ENCODE data around the gene NRL.

Gene NRL

DNA sequence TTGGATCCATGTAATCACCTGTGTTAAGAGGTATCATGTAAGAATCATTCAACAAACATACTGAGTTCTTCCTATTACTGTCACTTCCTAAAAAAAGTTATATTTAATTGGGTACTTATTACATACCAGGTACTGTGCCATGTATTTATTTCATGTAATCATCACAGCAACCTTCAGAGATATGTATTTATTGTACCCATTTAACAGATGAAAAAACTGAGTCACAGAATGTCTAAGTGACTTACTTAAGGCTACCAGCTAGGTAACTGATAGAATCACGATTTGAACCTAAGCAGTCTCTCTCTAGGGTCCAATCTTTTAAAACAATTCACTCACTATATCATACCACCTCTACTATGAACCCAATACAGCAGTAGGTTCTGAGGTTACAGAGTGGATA, 29.7 kb upstream of the NRL start:
- DNase-seq (ENCODE audit: low read depth) = no peak

GRCh38 chr14:24143511-24143910, 28.8 kb upstream of the NRL start:
- DNase-seq (ENCODE audit: low read depth) = no peak

GRCh38 chr14:24141097-24141880, 26.5 kb upstream of the NRL start, which contains the start of gene EMC9:
Gene EMC9, minus strand, starts transcription at chr14:24141591. Its CDS starts 287 bp downstream, at chr14:24141304.
- DNase-seq (ENCODE audit: low read depth) = peak; percentile 98

- no peak for DNase-seq (ENCODE audit: low read depth)
These were observed 24.7 kb upstream of the NRL start for GRCh38 chr14:24139272-24139934.

DNA sequence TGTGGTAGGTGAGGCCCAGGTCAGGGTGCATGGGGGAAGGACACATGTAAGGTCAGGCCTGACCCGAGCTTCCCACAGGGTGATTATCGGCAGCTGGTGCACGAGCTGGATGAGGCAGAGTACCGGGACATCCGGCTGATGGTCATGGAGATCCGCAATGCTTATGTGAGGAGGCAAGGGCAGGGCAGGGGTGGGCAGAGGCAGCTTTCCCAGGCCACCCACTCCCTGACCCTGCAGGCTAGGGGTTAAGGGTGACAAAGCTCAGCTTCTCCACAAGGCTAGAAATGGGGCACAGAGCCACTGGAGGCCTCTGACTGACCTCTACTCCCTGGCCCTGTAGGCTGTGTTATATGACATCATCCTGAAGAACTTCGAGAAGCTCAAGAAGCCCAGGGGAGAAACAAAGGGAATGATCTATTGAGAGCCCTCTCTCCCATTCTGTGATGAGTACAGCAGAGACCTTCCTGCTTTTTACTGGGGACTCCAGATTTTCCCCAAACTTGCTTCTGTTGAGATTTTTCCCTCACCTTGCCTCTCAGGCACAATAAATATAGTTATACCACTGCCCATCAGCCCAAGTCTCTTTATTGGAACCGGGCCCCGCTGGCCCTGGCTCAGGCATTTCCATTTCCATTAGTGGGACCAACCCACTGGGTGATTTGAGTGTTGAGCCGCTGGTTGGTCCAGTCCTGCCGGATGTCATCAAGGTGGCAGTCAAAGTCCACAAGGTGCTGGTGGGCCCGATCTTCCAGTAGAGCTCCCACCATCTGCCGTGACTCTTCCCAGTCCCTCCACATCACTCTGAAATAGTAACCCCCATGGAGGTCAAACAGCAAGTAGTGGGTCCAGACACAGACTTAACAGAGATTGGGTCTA, 23.9 kb upstream of the NRL start:
- DNase-seq (ENCODE audit: low read depth) = no peak

DNA sequence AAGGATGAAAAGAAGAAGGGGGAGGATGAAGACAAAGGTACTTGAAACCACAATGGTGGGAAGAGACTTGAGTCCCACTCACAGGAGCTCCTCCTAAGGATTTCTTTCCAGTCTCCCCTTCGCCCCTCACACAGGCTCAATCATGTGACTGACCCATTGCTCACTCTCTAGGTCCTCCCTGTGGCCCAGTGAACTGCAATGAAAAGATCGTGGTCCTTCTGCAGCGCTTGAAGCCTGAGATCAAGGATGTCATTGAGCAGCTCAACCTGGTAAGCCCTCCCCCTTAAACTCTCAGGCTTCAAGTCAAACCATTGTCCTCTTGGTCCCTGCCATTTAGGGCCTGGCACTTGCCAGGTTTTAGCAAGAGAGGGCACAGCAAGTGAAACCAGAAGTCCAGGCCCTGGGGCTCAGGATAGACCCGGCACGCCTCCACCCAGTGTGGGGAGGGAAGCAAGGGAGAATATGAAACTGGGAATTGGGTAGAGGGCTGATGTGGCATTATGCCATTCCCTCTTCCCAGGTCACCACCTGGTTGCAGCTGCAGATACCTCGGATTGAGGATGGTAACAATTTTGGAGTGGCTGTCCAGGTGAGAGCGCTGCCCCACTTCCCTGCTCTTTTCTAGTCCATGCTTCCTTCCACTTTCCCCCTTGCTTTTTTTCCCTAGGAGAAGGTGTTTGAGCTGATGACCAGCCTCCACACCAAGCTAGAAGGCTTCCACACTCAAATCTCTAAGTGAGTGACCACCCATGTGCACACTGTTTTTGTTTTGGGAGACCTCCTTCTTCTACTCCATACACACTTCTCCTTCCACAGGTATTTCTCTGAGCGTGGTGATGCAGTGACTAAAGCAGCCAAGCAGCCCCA, 23.0 kb upstream of the NRL start:
- no peak for DNase-seq (ENCODE audit: low read depth)

DNA sequence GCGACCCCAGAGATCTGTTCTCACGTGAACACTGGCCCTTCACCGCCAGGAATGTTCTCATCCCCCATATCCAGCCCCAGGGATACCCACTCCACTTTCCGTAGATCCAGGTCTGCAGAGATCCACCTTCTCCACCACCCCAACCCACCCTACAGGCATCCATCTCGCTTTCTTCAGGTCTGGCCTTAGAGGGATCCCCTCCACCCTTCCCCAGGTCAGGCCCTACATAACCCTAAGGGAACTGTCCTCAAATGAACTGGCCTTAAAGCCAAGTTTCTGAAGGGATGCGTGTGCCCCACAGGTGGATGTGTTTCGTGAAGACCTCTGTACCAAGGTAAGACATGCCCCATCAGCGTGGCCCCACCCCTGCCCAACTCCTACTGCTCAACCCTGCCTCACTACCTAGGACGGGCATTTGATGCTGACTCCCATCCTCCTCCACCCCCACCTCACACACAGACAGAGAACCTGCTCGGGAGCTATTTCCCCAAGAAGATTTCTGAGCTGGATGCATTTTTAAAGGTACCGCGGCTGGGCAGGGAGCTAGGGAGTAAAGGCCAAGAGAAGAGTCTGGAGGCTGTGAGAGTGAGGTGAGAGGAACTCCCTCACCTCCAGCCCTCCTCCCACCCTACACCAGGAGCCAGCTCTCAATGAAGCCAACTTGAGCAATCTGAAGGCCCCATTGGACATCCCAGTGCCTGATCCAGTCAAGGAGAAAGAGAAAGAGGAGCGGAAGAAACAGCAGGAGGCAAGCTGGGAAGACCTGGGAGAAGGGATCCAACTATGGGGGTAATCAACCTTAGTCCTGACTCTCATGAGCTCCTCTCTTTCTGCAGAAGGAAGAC, 22.2 kb upstream of the NRL start:
- no peak for DNase-seq (ENCODE audit: low read depth)

DNA sequence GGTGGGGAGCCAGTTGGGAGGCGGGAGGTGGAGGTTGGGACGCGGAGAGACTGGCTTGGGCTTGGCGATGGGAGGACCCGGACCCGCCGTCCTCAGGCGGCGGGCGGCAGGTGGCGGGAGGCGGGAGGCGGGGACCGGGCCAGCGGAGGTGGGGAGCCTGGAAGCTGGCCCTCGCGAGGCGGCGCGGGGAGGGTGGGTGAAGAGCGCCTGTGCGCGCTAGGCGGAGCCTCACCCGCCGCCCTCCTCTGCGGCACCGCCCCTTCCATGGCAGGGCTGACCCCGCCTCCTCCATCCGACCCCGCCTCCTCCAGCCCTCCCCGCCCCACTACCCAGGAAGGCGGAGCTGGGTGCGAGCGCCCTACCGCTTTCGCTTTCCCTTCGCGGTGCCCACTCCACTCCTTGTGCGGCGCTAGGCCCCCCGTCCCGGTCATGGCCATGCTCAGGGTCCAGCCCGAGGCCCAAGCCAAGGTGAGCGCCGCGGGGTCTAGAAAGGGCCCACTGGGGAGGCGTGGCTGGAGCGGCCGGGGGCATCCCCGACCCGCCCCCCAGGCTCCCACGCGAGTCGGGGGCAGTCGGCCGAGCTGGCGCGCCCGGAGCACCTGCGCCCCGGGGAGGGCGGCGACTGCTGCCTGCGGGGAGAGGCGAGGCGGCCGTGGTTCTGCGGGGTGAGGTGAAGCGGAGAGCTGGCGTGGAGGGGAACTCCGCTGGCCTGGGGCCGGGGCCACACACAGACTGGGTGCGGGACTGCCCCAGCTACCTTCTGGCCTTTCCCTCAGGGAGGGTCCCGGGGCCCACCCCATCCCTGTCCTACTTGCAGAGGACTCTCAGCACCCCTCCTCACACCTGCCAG, 21.3 kb upstream of the NRL start, which contains the start of gene PSME1:
Gene PSME1 (plus strand): TSS at position 361 of the 850 bp plus-strand sequence. CDS start 69 bp downstream, at position 430.
- no peak for DNase-seq (ENCODE audit: low read depth)

GRCh38 chr14:24135584-24135833, 20.8 kb upstream of the NRL start:
- no peak for DNase-seq (ENCODE audit: low read depth)

GRCh38 chr14:24133735-24134134, 19.0 kb upstream of the NRL start:
- DNase-seq (ENCODE audit: low read depth) = no peak

GRCh38 chr14:24132976-24133375, 18.2 kb upstream of the NRL start:
- DNase-seq (ENCODE audit: low read depth) = no peak

DNA sequence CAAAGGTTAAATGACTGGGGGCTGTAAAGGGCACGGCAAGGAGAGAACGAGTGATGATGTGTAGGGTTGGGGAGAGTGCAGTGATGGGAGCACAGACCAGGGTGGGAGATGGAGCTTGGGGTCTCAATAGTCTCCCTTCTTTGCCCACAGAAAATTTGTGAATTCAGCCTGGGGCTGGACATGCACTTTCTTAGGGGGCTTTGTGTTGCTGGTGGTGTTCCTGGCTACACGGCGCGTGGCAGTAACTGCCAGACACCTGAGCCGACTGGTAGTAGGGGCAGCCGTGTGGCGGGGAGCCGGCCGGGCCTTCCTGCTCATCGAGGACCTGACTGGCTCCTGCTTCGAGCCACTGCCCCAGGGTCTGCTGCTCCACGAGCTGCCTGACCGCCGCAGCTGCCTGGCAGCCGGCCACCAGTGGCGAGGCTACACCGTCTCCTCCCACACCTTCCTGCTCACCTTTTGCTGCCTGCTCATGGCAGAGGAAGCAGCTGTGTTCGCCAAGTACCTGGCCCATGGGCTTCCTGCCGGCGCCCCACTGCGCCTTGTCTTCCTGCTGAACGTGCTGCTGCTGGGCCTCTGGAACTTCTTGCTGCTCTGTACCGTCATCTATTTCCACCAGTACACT, 17.4 kb upstream of the NRL start:
- DNase-seq (ENCODE audit: low read depth) = no peak

- DNase-seq (ENCODE audit: low read depth) = no peak
These were observed 16.8 kb upstream of the NRL start for GRCh38 chr14:24131549-24131966.

- DNase-seq (ENCODE audit: low read depth) = no peak
These were observed 16.2 kb upstream of the NRL start for GRCh38 chr14:24130717-24131548.

DNA sequence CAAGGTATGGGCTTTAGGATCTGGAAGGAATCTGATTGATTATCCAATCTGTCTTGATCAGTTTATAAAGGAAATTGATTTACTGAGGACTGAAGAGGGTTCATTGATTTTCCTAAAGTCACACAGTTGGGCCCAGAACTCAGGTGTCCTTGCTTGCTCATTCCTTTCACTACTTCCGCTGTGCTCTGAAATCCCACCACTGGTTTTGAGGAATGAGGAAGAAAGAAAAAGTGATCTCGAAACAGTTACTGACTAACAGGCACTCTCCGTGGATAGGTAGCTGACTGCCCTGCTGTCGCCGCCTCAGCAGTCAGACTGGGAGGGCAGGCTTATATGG, 15.6 kb upstream of the NRL start, which contains the start of gene FITM1:
Gene FITM1 (plus strand): TSS at position 280 of the 337 bp plus-strand sequence. CDS start 905 bp downstream, outside the sequence.
- no peak for DNase-seq (ENCODE audit: low read depth)

DNA sequence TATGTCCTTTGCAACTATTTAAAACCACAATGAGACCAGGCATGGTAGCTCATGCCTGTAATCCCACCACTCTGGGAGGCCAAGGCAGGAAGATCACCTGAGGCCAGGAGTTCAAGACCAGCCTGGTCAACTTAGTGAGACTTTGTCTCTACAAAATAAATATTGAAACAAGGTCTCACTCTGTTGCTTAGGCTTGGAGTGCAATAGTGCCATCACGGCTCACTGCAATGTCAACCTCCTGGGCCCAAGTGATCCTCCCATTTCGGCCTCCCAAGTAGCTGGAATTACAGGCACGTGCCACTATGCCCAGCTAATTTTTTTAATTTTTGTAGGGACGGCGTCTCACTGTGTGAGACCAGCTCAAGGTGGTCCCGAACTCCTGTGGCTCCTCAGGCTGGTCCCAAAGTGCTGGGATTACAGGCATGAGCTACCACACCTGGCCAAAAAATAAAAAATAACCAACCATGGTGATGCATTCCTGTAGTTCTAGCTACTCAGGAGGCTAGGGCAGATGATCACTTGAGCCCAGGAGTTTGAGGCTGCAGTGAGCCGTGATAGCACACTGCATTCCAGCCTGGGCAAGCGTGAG, 14.8 kb upstream of the NRL start:
- DNase-seq (ENCODE audit: low read depth) = no peak

DNA sequence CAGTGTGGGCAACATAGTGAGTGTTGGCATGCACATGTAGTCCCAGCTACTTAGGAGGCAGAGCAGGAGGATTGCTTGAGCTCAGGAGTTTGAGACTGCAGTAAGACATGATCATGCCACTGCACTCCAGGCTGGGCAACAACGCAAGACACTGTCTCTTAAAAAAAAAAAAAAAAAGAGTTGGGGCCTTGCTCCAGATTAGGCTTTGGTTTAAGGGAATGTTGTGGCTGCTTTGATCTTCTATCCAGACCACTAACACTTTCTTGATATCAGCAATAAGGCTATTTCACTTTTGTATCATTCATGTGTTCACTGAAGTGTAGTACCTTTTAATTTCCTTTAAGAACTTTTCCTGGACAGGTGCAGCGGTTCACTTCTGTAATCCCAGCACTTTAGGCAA, 12.9 kb upstream of the NRL start:
- no peak for DNase-seq (ENCODE audit: low read depth)

GRCh38 chr14:24126939-24127338, 12.2 kb upstream of the NRL start:
- DNase-seq (ENCODE audit: low read depth) = no peak

Data from non-pigmented ciliary epithelial cell (primary cell).